Right atrium auricular region (tissue), 2 donors: ENCODE measurements around the gene CMTM6. TPM values are rescaled to one million over a fixed set of nuclear protein-coding genes. Genes with fewer than 3 reads are reported as not detected.

ENCODE experiments used
- DNase-seq: peaks from one replicate; pipeline ENCODE4 v3.0.0-alpha.2; 2019; ENCODE audit warnings: low spot score
- H3K27ac ChIP-seq, 2 donors: fragments of 200-600 bp; sonication (generic); 1 replicate in 1 of 2; 2 replicates in 1 of 2; pipeline ENCODE4 v1.5.1; 2016 to 2019
- H3K27me3 ChIP-seq, 2 donors: fragments of 200-600 bp; sonication (generic); one replicate each; pipeline versions ENCODE4 v1.5.1 to v1.6.0; 2017 to 2019
- H3K36me3 ChIP-seq: fragments of 200-600 bp; sonication (generic); one replicate; pipeline ENCODE4 v1.5.1; 2016
- H3K4me1 ChIP-seq, 2 donors: fragments of 200-600 bp; sonication (generic); one replicate each; pipeline versions ENCODE4 v1.5.1 to v1.6.0; 2017 to 2019
- H3K4me3 ChIP-seq, 2 donors: fragments of 200-600 bp; sonication (generic); 1 replicate in 1 of 2; 2 replicates in 1 of 2; pipeline ENCODE4 v1.5.1; 2017 to 2019; ENCODE audit warnings: mild to moderate bottlenecking in 1 of 2, moderate library complexity in 1 of 2
- H3K9me3 ChIP-seq, 2 donors: fragments of 200-600 bp; sonication (generic); one replicate each; pipeline ENCODE4 v1.5.1; 2019
- total RNA-seq, 2 donors: library from RNA; depleted of rRNA; stranded (reverse); fragments of >200 nt; gene quantifications; one replicate each; pipeline ENCODE4 v1.1.0, GENCODE V29; 2016
- TF ChIP-seq, protein P1 (sequence below), 2 donors: fragments of 200-600 bp; sonication (generic); IDR thresholded peaks; one replicate each; pipeline ENCODE4 v1.5.1; 2019; ENCODE audit warnings: antibody characterized with exemption in 2 of 2

Gene CMTM6
- total RNA-seq, 2 donors from 2014 or later = 16.6 to 25.9 TPM

DNA sequence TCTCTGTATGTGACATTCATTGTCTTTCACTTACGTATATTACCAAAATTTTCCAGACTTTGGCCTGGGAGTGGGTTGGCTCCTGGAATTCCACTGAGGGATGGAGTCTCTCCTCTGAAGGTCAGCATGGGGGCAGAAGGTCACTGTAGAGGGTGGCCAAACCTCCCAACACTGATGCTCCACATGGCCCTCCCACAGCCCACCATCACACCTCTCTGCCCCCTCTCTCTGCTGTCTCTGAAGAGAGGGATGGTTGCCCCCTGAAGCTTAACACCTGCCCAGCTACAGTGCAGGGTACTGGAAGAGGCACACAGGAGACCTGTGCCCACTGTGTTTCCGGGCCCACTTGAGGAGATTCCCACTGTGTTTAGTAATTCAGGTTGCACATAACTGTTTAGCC is 52.2 kb downstream of the CMTM6 start:
- TF ChIP-seq, protein P1, sequence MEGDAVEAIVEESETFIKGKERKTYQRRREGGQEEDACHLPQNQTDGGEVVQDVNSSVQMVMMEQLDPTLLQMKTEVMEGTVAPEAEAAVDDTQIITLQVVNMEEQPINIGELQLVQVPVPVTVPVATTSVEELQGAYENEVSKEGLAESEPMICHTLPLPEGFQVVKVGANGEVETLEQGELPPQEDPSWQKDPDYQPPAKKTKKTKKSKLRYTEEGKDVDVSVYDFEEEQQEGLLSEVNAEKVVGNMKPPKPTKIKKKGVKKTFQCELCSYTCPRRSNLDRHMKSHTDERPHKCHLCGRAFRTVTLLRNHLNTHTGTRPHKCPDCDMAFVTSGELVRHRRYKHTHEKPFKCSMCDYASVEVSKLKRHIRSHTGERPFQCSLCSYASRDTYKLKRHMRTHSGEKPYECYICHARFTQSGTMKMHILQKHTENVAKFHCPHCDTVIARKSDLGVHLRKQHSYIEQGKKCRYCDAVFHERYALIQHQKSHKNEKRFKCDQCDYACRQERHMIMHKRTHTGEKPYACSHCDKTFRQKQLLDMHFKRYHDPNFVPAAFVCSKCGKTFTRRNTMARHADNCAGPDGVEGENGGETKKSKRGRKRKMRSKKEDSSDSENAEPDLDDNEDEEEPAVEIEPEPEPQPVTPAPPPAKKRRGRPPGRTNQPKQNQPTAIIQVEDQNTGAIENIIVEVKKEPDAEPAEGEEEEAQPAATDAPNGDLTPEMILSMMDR (IDR thresholded peaks at IDR 0.05) = no peak
- Histone ChIP-seq H3K27me3 (no peaks in the 10 kb centered on the region), H3K27ac (no peak overlapping the region), H3K4me1 (no peaks in the 10 kb centered on the region), H3K9me3 (no peaks in the 10 kb centered on the region), H3K4me3 (no peak overlapping the region), H3K36me3 (no peaks in the 10 kb centered on the region)
- no peak for DNase-seq

DNA sequence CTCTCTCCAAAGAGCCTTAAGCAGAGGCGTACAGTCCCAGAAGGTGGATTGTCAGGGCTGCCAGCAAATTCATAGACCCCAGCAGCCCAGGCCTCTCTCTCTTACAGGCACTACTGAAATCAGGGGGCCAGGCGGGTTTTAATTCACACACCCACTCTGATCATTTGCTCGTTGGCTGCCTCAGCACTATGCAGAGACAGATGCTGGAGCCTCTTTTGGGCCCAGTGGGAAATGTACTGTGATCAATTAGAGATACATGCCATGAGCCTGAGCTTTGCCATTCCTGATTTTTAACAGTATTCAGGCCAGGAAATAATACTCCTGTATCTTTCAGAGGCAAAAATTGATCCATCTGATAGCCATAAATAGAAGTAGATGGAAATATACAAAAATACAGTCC is 53.0 kb downstream of the CMTM6 start:
- no peaks in the 10 kb centered on the region for H3K4me1 ChIP-seq
- no peak for DNase-seq
- H3K4me3 ChIP-seq = no peak overlapping the region
- H3K36me3 ChIP-seq = no peaks in the 10 kb centered on the region
- no peaks in the 10 kb centered on the region for H3K27me3 ChIP-seq
- H3K27ac ChIP-seq = no peak overlapping the region
- no peaks in the 10 kb centered on the region for H3K9me3 ChIP-seq
- TF ChIP-seq, protein P1 (IDR thresholded peaks at IDR 0.05) = no peak

DNA sequence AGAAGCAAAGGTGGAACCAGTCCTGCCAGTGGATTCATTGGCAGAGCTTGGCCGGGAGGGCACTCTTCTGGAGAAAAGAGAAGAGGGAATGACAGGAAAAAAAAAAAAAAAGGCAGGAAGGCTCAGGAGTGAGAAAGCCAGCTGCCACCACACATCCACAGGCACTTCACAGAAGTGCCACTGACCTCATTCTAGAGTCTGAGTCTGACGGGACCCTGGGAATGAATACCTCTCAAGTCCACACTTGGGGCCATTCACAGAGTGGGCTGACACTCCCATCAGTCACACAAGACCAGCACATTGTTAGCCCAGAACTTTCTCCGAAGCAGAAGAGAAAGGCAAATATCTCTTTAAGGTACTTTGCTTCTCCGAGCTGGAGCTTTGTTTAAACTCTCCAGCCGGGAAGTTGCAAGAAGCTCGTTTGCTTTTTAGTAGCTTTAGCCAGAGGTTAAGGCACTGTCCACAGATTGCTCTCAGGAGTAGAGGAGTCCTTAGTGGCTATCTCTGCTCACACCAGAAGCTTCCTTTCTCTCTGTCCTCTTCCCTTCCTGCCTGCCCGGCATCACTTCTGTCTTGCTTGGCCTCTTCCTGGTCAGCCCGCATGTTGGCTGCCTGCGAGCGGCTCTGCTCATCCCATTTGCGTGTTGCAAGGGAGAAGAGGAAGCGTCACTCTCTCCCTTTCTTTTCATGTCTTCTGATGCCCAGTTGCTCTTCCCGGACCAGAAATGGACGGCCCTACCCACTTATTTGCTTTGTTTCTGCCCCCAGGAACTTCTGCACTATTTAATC is 53.8 kb downstream of the CMTM6 start:
- DNase-seq = no peak
- H3K4me1 ChIP-seq = no peaks in the 10 kb centered on the region
- H3K36me3 ChIP-seq = no peaks in the 10 kb centered on the region

DNA sequence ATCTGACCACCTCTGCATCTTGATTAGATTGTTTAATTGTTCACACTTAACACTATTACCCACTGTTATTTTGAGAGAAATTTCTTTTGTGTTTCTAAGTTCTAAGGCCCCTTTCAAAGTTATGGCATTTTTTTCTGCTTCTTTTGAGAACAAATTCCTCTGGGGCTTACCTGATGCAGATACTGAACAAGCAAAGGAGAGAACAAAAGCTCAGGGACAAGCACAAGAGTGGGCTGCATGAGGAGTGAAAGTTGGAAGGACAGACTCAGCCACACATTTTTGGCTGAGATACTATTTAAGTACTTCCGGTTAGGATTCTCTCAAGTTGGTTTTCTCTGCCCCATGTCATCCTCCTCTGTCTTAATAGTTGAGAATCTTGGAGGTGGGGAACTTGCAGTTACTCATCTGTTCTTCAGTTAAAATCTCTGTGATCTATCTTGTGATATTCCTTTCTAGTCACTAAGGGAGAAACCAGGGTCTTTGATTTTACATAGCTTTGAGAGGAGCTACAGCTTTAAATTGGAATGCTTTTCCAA is 54.7 kb downstream of the CMTM6 start:
- DNase-seq = no peak
- no peak overlapping the region for H3K4me3 ChIP-seq
- no peaks in the 10 kb centered on the region for H3K27me3 ChIP-seq
- TF ChIP-seq, protein P1 (IDR thresholded peaks at IDR 0.05) = no peak
- H3K36me3 ChIP-seq = no peaks in the 10 kb centered on the region
- no peaks in the 10 kb centered on the region for H3K4me1 ChIP-seq
- H3K9me3 ChIP-seq = no peaks in the 10 kb centered on the region
- no peak overlapping the region for H3K27ac ChIP-seq

More for the DNA sequence above, 53.8 kb downstream of the CMTM6 start:
- Histone ChIP-seq H3K27ac (no peak overlapping the region), H3K27me3 (no peaks in the 10 kb centered on the region), H3K9me3 (no peaks in the 10 kb centered on the region), H3K4me3 (no peak overlapping the region)
- TF ChIP-seq, protein P1 (IDR thresholded peaks at IDR 0.05) = no peak

DNA sequence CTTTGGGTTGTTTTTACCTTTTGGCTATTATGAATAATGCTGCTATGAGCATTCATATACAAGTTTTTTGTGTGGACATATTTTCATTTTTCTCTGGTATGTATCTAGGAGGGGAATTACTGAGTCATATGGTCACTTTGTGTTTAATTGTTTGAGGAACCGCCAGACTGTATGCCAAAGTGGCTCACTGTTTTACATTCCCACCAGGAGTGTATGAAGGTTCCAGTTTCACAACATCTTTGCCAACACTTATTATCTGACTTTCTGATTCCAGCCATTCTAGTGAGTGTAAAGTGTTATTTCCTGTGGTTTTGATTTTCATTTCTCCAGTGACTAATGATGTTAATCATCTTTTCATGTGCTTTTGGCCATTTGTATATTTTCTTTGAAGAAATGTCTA is 59.2 kb downstream of the CMTM6 start:
- no peaks in the 10 kb centered on the region for H3K9me3 ChIP-seq
- H3K27ac ChIP-seq = no peak overlapping the region
- no peak overlapping the region for H3K4me3 ChIP-seq
- TF ChIP-seq, protein P1 (IDR thresholded peaks at IDR 0.05) = no peak
- H3K27me3 ChIP-seq = no peaks in the 10 kb centered on the region
- no peak for DNase-seq
- H3K4me1 ChIP-seq = peaks cover 0 to 5% of the 10 kb centered on the region in 2 donors
- H3K36me3 ChIP-seq = no peaks in the 10 kb centered on the region
